Caco-2 (cell line): ENCODE data around the gene CTTN. TPM values are rescaled to one million over a fixed set of nuclear protein-coding genes. Genes with fewer than 3 reads are reported as not detected.
"Not testable (repeated sequence)": the region's sequence is repeated elsewhere in the genome, so short reads cannot be mapped to it uniquely, and the experiment has no call there.

Experiments used
- BruUV-seq: library from RNA; stranded (reverse); fragments of 400-500 nt; replicated peaks from 2 replicates; lab custom pipeline; 2021; lab: Mats Ljungman, UMichigan
- CTCF ChIA-PET: fragments of 300-600 bp; sonication (Branson Sonifier 250); formaldehyde crosslinking; loops from one replicate; lab custom pipeline; 2022; ENCODE audit warnings: antibody characterized with exemption; lab: Charles Lee
- POLR2A ChIA-PET: fragments of 300-600 bp; sonication (Branson Sonifier 250); formaldehyde crosslinking; loops from one replicate; lab custom pipeline; 2022; ENCODE audit warnings: antibody characterized with exemption; lab: Charles Lee
- DNase-seq, 2 experiments: peaks; one replicate each; pipeline versions ENCODE4 v3.0.0 to v3.0.0-alpha.2; 2020 to 2022
- H3K27me3 ChIP-seq: replicated peaks from 2 replicates; pipeline ENCODE4 v1.6.0; 2011; ENCODE audit warnings: low read length; ENCODE audit not compliant: control insufficient read depth, insufficient read depth
- H3K36me3 ChIP-seq: 2 replicates; pipeline ENCODE4 v1.5.1; 2011; ENCODE audit warnings: low read length; ENCODE audit not compliant: control insufficient read depth, insufficient read depth
- H3K4me1 ChIP-seq: fragments of 250-450 bp; sonication (Bioruptor Pico); 2 replicates; pipeline ENCODE4 v1.5.1; 2020; ENCODE audit warnings: mild to moderate bottlenecking
- H3K4me3 ChIP-seq: 2 replicates; pipeline ENCODE4 v1.5.1; 2011; ENCODE audit warnings: low read depth, mild to moderate bottlenecking, control low read depth, low read length
- H3K9me3 ChIP-seq: fragments of 250-450 bp; sonication (Bioruptor Pico); 2 replicates; pipeline ENCODE4 v1.5.1; 2020; ENCODE audit warnings: mild to moderate bottlenecking, moderate library complexity
- H3K27ac Mint-ChIP-seq: one replicate; pipeline ENCODE4 v1.8.0; 2022; ENCODE audit warnings: mixed read lengths; ENCODE audit not compliant: unreplicated experiment
- H3K27me3 Mint-ChIP-seq: one replicate; pipeline ENCODE4 v1.8.0; 2022; ENCODE audit warnings: mixed read lengths; ENCODE audit not compliant: insufficient read depth, unreplicated experiment
- H3K36me3 Mint-ChIP-seq: one replicate; pipeline ENCODE4 v1.8.0; 2022; ENCODE audit warnings: mild to moderate bottlenecking, mixed read lengths; ENCODE audit not compliant: insufficient read depth, unreplicated experiment
- H3K4me1 Mint-ChIP-seq: one replicate; pipeline ENCODE4 v1.8.0; 2022; ENCODE audit warnings: low read depth, mixed read lengths; ENCODE audit not compliant: unreplicated experiment
- H3K4me3 Mint-ChIP-seq: one replicate; pipeline ENCODE4 v1.8.0; 2022; ENCODE audit warnings: mild to moderate bottlenecking, moderate library complexity, mixed read lengths; ENCODE audit not compliant: unreplicated experiment
- H3K9me3 Mint-ChIP-seq: one replicate; pipeline ENCODE4 v1.8.0; 2022; ENCODE audit warnings: mixed read lengths; ENCODE audit not compliant: unreplicated experiment
- intact Hi-C: fragments of 100-400 bp; cut with micrococcal nuclease; formaldehyde crosslinking; loops from one replicate; pipeline ENCODE4 v1.10.0; 2022; ENCODE audit not compliant: unreplicated experiment
- total RNA-seq: library from RNA; stranded (reverse); gene quantifications from 2 replicates; pipeline ENCODE4 v1.2.3, GENCODE V29; 2022
- TF ChIP-seq, protein P1 (sequence below), 2 experiments: fragments of 200-600 bp in 1 of 2; IDR thresholded peaks; 1 replicate in 1 of 2; 2 replicates in 1 of 2; pipeline versions ENCODE4 v1.5.1 to v1.8.0; 2011 to 2022; ENCODE audit warnings: antibody characterized with exemption in 1 of 2, control low read depth in 1 of 2, inconsistent platforms in 1 of 2, low read depth in 1 of 2, low read length in 1 of 2, mild to moderate bottlenecking in 1 of 2, moderate library complexity in 1 of 2; ENCODE audit not compliant: insufficient read depth in 1 of 2, severe bottlenecking in 1 of 2, unreplicated experiment in 1 of 2

The CTTN gene
- total RNA-seq, 1 experiment from 2014 or later = 502 TPM

- Histone ChIP-seq H3K9me3 (no peaks in the 10 kb centered on the region), H3K27me3 (no peaks in the 10 kb centered on the region), H3K4me3 (no peak overlapping the region), H3K36me3 (peaks cover 10% of the 10 kb centered on the region), H3K4me1 (peaks cover 6% of the 10 kb centered on the region)
- DNase-seq = no peak
- Mint-ChIP-seq H3K9me3 (no peaks in the 10 kb centered on the region), H3K27ac (no peak overlapping the region), H3K4me3 (no peak overlapping the region), H3K4me1 (peaks cover 20% of the 10 kb centered on the region), H3K27me3 (no peaks in the 10 kb centered on the region), H3K36me3 (peaks cover 91% of the 10 kb centered on the region)
- intact Hi-C loops = no loop called here
- POLR2A ChIA-PET = no interaction called here
- TF ChIP-seq, protein P1, sequence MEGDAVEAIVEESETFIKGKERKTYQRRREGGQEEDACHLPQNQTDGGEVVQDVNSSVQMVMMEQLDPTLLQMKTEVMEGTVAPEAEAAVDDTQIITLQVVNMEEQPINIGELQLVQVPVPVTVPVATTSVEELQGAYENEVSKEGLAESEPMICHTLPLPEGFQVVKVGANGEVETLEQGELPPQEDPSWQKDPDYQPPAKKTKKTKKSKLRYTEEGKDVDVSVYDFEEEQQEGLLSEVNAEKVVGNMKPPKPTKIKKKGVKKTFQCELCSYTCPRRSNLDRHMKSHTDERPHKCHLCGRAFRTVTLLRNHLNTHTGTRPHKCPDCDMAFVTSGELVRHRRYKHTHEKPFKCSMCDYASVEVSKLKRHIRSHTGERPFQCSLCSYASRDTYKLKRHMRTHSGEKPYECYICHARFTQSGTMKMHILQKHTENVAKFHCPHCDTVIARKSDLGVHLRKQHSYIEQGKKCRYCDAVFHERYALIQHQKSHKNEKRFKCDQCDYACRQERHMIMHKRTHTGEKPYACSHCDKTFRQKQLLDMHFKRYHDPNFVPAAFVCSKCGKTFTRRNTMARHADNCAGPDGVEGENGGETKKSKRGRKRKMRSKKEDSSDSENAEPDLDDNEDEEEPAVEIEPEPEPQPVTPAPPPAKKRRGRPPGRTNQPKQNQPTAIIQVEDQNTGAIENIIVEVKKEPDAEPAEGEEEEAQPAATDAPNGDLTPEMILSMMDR (IDR thresholded peaks at IDR 0.05; ENCODE audit: insufficient read depth in 1 of 2, low read depth in 1 of 2, low read length in 1 of 2, severe bottlenecking in 1 of 2, unreplicated experiment in 1 of 2) = no peak
- no TSS peak for BruUV-seq
- CTCF ChIA-PET = no interaction called here
These were observed 7.5 kb downstream of the CTTN start for GRCh38 chr11:70405679-70406395.

GRCh38 chr11:70407121-70407520, 8.8 kb downstream of the CTTN start:
- H3K9me3 ChIP-seq = no peaks in the 10 kb centered on the region
- no peak overlapping the region for H3K4me3 ChIP-seq
- intact Hi-C loops = no loop called here
- H3K4me1 ChIP-seq = peaks cover 6% of the 10 kb centered on the region; the same call in 1 of the 2 replicates
- H3K27me3 Mint-ChIP-seq = no peaks in the 10 kb centered on the region
- H3K9me3 Mint-ChIP-seq = no peaks in the 10 kb centered on the region
- POLR2A ChIA-PET = no interaction called here
- peaks cover 19% of the 10 kb centered on the region for H3K4me1 Mint-ChIP-seq
- no peak for DNase-seq
- H3K36me3 Mint-ChIP-seq = peaks cover 93% of the 10 kb centered on the region
- H3K27me3 ChIP-seq = no peaks in the 10 kb centered on the region
- TF ChIP-seq, protein P1 (IDR thresholded peaks at IDR 0.05; ENCODE audit: insufficient read depth in 1 of 2, low read depth in 1 of 2, low read length in 1 of 2, severe bottlenecking in 1 of 2, unreplicated experiment in 1 of 2) = no peak
- H3K36me3 ChIP-seq = peaks cover 14% of the 10 kb centered on the region
- CTCF ChIA-PET = no interaction called here
- no peak overlapping the region for H3K4me3 Mint-ChIP-seq
- BruUV-seq = no TSS peak
- no peak overlapping the region for H3K27ac Mint-ChIP-seq

GRCh38 chr11:70407814-70408213, 9.5 kb downstream of the CTTN start:
- H3K27me3 Mint-ChIP-seq = no peaks in the 10 kb centered on the region
- H3K36me3 Mint-ChIP-seq = peaks cover 93% of the 10 kb centered on the region
- CTCF ChIA-PET = no interaction called here
- H3K9me3 ChIP-seq = no peaks in the 10 kb centered on the region
- H3K4me3 Mint-ChIP-seq = no peak overlapping the region
- DNase-seq = no peak
- TF ChIP-seq, protein P1 (IDR thresholded peaks at IDR 0.05; ENCODE audit: insufficient read depth in 1 of 2, low read depth in 1 of 2, low read length in 1 of 2, severe bottlenecking in 1 of 2, unreplicated experiment in 1 of 2) = no peak
- no peak overlapping the region for H3K4me3 ChIP-seq
- H3K36me3 ChIP-seq = peaks cover 14% of the 10 kb centered on the region
- no peak overlapping the region for H3K27ac Mint-ChIP-seq
- POLR2A ChIA-PET = no interaction called here
- intact Hi-C loops = no loop called here
- no TSS peak for BruUV-seq
- peaks cover 12% of the 10 kb centered on the region for H3K4me1 Mint-ChIP-seq
- no peaks in the 10 kb centered on the region for H3K27me3 ChIP-seq
- H3K9me3 Mint-ChIP-seq = no peaks in the 10 kb centered on the region
- peaks cover 6% of the 10 kb centered on the region; the same call in 1 of the 2 replicates for H3K4me1 ChIP-seq

GRCh38 chr11:70408326-70408725, 10.0 kb downstream of the CTTN start:
- H3K36me3 Mint-ChIP-seq = peaks cover 95% of the 10 kb centered on the region
- H3K27me3 ChIP-seq, H3K4me1 Mint-ChIP-seq, H3K9me3 ChIP-seq, H3K4me3 ChIP-seq, H3K9me3 Mint-ChIP-seq, H3K4me1 ChIP-seq, CTCF ChIA-PET, H3K27ac Mint-ChIP-seq, H3K4me3 Mint-ChIP-seq, BruUV-seq, H3K27me3 Mint-ChIP-seq, DNase-seq, intact Hi-C loops: not testable (repeated sequence)
- H3K36me3 ChIP-seq = peaks cover 14% of the 10 kb centered on the region
- POLR2A ChIA-PET = interaction anchor here (0.6 kb wide), 1 partner anchor 25 kb away, joined by 3 read pairs; no protein-coding TSS in a partner anchor
